ENCODE data around the gene CTTN. TPM values are rescaled to one million over a fixed set of nuclear protein-coding genes. Genes with fewer than 3 reads are reported as not detected.

The CTTN gene
- total RNA-seq, 1 experiment from 2014 or later, result 448 TPM

- Mint-ChIP-seq H3K36me3 (ENCODE audit: insufficient read depth, unreplicated experiment) (peaks cover 24% of the 10 kb centered on the region), H3K9me3 (ENCODE audit: low read depth, unreplicated experiment) (no peaks in the 10 kb centered on the region), H3K4me3 (ENCODE audit: low read depth, unreplicated experiment) (no peak overlapping the region), H3K27ac (ENCODE audit: unreplicated experiment) (no peak overlapping the region), H3K27me3 (ENCODE audit: unreplicated experiment) (no peaks in the 10 kb centered on the region), H3K4me1 (ENCODE audit: low read depth, unreplicated experiment) (peaks cover 8% of the 10 kb centered on the region)
- no TSS peak for BruUV-seq (replicated peaks)
- TF ChIP-seq, protein P1, sequence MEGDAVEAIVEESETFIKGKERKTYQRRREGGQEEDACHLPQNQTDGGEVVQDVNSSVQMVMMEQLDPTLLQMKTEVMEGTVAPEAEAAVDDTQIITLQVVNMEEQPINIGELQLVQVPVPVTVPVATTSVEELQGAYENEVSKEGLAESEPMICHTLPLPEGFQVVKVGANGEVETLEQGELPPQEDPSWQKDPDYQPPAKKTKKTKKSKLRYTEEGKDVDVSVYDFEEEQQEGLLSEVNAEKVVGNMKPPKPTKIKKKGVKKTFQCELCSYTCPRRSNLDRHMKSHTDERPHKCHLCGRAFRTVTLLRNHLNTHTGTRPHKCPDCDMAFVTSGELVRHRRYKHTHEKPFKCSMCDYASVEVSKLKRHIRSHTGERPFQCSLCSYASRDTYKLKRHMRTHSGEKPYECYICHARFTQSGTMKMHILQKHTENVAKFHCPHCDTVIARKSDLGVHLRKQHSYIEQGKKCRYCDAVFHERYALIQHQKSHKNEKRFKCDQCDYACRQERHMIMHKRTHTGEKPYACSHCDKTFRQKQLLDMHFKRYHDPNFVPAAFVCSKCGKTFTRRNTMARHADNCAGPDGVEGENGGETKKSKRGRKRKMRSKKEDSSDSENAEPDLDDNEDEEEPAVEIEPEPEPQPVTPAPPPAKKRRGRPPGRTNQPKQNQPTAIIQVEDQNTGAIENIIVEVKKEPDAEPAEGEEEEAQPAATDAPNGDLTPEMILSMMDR (IDR thresholded peaks at IDR 0.05; ENCODE audit: unreplicated experiment), result no peak
- DNase-seq, result no peak
- intact Hi-C loops (cut with micrococcal nuclease; ENCODE audit: unreplicated experiment), result no loop called here
- CTCF ChIA-PET, result no interaction called here
Observed at GRCh38 chr11:70473873-70474690, 75.8 kb downstream of the CTTN start.

- Mint-ChIP-seq H3K36me3 (ENCODE audit: insufficient read depth, unreplicated experiment) (peaks cover 24% of the 10 kb centered on the region), H3K4me3 (ENCODE audit: low read depth, unreplicated experiment) (no peak overlapping the region), H3K27me3 (ENCODE audit: unreplicated experiment) (no peaks in the 10 kb centered on the region), H3K9me3 (ENCODE audit: low read depth, unreplicated experiment) (no peaks in the 10 kb centered on the region), H3K27ac (ENCODE audit: unreplicated experiment) (no peak overlapping the region), H3K4me1 (ENCODE audit: low read depth, unreplicated experiment) (peaks cover 8% of the 10 kb centered on the region)
- BruUV-seq (replicated peaks), result no TSS peak
- intact Hi-C loops (cut with micrococcal nuclease; ENCODE audit: unreplicated experiment), result no loop called here
- no peak for DNase-seq
- TF ChIP-seq, protein P1 (IDR thresholded peaks at IDR 0.05; ENCODE audit: unreplicated experiment), result no peak
- CTCF ChIA-PET, result no interaction called here
Observed at GRCh38 chr11:70474710-70475109, 76.4 kb downstream of the CTTN start.

DNA sequence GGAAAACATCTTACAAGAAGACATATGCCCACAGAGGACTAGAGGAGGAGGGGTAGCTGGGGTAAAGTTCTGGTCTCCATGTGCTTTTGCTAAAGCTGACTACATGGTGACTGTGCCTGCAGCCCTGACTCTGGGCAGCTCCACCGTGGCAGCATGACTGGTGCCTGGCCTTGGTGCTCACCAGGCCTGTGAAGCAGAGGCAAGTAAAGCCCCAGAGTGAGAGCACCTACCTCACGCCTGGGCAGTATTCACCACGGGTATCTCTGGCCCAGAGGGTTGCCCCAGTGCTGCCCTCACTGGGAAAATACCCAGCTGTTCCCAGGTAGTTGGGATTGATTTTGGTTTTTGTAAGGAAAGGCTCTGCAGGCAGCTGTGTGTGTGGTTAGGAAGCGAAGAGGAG lies 78.3 kb downstream of the CTTN start:
- intact Hi-C loops (cut with micrococcal nuclease; ENCODE audit: unreplicated experiment), result no loop called here
- DNase-seq, result no peak
- CTCF ChIA-PET, result interaction anchor here (0.6 kb wide), 1 partner anchor 21 kb away, joined by 3 read pairs; no protein-coding TSS in a partner anchor
- Mint-ChIP-seq H3K27ac (ENCODE audit: unreplicated experiment) (no peak overlapping the region), H3K27me3 (ENCODE audit: unreplicated experiment) (no peaks in the 10 kb centered on the region), H3K4me1 (ENCODE audit: low read depth, unreplicated experiment) (peaks cover 2% of the 10 kb centered on the region), H3K36me3 (ENCODE audit: insufficient read depth, unreplicated experiment) (peaks cover 19% of the 10 kb centered on the region), H3K9me3 (ENCODE audit: low read depth, unreplicated experiment) (no peaks in the 10 kb centered on the region), H3K4me3 (ENCODE audit: low read depth, unreplicated experiment) (no peak overlapping the region)
- TF ChIP-seq, protein P1 (IDR thresholded peaks at IDR 0.05; ENCODE audit: unreplicated experiment), result no peak
- BruUV-seq (replicated peaks), result no TSS peak

DNA sequence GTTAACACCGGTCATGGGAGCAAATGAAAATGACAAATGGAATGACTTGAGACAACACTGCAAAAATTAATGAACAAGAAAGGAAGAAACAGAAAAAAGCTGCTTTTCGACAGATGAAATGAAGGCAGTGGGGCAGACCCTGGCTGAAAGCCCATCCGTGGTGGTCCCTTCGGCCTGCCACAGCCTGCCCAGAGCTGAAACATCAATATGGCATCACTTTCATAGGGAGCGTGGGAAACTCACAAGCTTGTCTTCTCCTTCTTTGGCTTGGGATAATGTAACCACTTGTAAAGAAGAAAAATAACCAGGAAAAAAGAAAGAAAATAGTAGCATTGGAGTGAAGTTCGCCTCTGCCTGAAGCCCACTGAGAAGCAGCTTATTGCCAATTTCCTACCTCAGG lies 78.8 kb downstream of the CTTN start:
- intact Hi-C loops (cut with micrococcal nuclease; ENCODE audit: unreplicated experiment), result no loop called here
- TF ChIP-seq, protein P1 (IDR thresholded peaks at IDR 0.05; ENCODE audit: unreplicated experiment), result no peak
- Mint-ChIP-seq H3K4me1 (ENCODE audit: low read depth, unreplicated experiment) (peaks cover 6% of the 10 kb centered on the region), H3K4me3 (ENCODE audit: low read depth, unreplicated experiment) (no peak overlapping the region), H3K27ac (ENCODE audit: unreplicated experiment) (no peak overlapping the region), H3K36me3 (ENCODE audit: insufficient read depth, unreplicated experiment) (peaks cover 20% of the 10 kb centered on the region), H3K27me3 (ENCODE audit: unreplicated experiment) (no peaks in the 10 kb centered on the region), H3K9me3 (ENCODE audit: low read depth, unreplicated experiment) (no peaks in the 10 kb centered on the region)
- DNase-seq, result no peak
- BruUV-seq (replicated peaks), result no TSS peak
- CTCF ChIA-PET, result interaction anchor here (0.6 kb wide), 1 partner anchor 22 kb away, joined by 3 read pairs; no protein-coding TSS in a partner anchor

All from Calu3 (cell line).